Measurements from ENCODE around the gene ARL3. TPM values are rescaled to one million over a fixed set of nuclear protein-coding genes. Genes with fewer than 3 reads are reported as not detected.
"Not testable (repeated sequence)": the region's sequence is repeated elsewhere in the genome, so short reads cannot be mapped to it uniquely, and the experiment has no call there.

The ARL3 gene
- total RNA-seq, 2 experiments from 2014 or later, result 3.9 TPM

DNA sequence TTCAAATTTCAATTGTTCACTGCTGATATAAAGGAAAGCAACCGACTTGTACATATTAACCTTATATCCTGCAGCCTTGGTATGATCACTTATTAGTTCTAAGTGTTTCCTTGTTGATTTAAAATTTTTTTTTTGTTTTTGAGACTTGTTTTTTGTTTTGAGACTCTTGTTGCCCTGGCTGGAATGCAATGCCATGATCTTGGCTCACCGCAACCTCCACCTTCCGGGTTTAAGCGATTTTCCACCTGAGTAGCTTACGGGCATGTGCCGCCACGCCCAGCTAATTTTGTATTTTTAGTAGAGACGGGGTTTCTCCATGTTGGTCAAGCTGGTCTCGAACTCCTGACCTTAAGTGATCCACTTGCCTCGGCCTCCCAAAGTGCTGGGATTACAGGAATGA is 18.8 kb downstream of the ARL3 start:
- H3K4me3 Mint-ChIP-seq; H3K27me3 Mint-ChIP-seq (ENCODE audit: low read depth); H3K9me3 Mint-ChIP-seq; H3K27ac Mint-ChIP-seq; H3K4me1 Mint-ChIP-seq (ENCODE audit: low read depth); DNase-seq; intact Hi-C loops (cut with micrococcal nuclease); CTCF ChIA-PET: not testable (repeated sequence)
- H3K36me3 Mint-ChIP-seq (ENCODE audit: low read depth), result peaks cover 11% of the 10 kb centered on the region

- H3K36me3 Mint-ChIP-seq (ENCODE audit: low read depth), result peaks cover 2% of the 10 kb centered on the region
- no peak overlapping the region for H3K27ac Mint-ChIP-seq
- H3K9me3 Mint-ChIP-seq, result no peaks in the 10 kb centered on the region
- CTCF ChIA-PET, result interaction anchor here (0.6 to 0.9 kb wide), 2 partner anchors 16 to 138 kb away, joined by 3 to 4 read pairs; no protein-coding TSS in a partner anchor
- DNase-seq, result no peak
- no peak overlapping the region for H3K4me3 Mint-ChIP-seq
- no peaks in the 10 kb centered on the region for H3K4me1 Mint-ChIP-seq (ENCODE audit: low read depth)
- intact Hi-C loops (cut with micrococcal nuclease), result no loop called here
- H3K27me3 Mint-ChIP-seq (ENCODE audit: low read depth), result no peaks in the 10 kb centered on the region
Measured at GRCh38 chr10:102691285-102692066, 22.7 kb downstream of the ARL3 start.

- H3K9me3 Mint-ChIP-seq, result no peaks in the 10 kb centered on the region
- H3K4me3 Mint-ChIP-seq, result no peak overlapping the region
- H3K27ac Mint-ChIP-seq, result no peak overlapping the region
- intact Hi-C loops (cut with micrococcal nuclease), result no loop called here
- no peak for DNase-seq
- H3K27me3 Mint-ChIP-seq (ENCODE audit: low read depth), result no peaks in the 10 kb centered on the region
- no peaks in the 10 kb centered on the region for H3K36me3 Mint-ChIP-seq (ENCODE audit: low read depth)
- H3K4me1 Mint-ChIP-seq (ENCODE audit: low read depth), result peaks cover 13% of the 10 kb centered on the region
- CTCF ChIA-PET, result interaction anchor here (0.6 to 0.7 kb wide), 2 partner anchors 87 to 188 kb away, joined by 3 to 4 read pairs; no protein-coding TSS in a partner anchor
Measured at GRCh38 chr10:102683736-102684135, 30.5 kb downstream of the ARL3 start.

DNA sequence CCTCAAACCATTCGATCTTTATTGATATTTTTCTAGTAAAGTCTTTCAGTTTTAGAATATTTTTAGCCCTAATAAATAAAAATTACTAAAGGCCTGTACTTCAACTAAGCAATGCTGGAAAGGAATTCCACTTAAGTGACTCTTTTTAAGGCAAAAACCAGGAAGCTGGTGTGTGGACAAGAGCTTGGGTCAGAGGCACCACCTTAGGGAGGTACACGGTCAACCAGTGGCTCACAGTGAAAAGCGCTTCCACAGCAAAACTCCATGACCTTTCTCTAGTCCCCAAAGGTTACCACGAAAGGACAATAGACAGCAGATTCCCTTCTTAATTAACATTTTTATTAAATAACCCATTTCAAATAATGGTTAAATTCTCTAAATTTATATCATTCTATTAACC is 31.2 kb downstream of the ARL3 start:
- peaks cover 13% of the 10 kb centered on the region for H3K4me1 Mint-ChIP-seq (ENCODE audit: low read depth)
- no peak for DNase-seq
- no peak overlapping the region for H3K4me3 Mint-ChIP-seq
- no peaks in the 10 kb centered on the region for H3K9me3 Mint-ChIP-seq
- no peak overlapping the region for H3K27ac Mint-ChIP-seq
- CTCF ChIA-PET, result interaction anchor here (1.0 kb wide), 1 partner anchor 11 kb away, joined by 3 read pairs; no protein-coding TSS in a partner anchor
- intact Hi-C loops (cut with micrococcal nuclease), result no loop called here
- no peaks in the 10 kb centered on the region for H3K27me3 Mint-ChIP-seq (ENCODE audit: low read depth)
- H3K36me3 Mint-ChIP-seq (ENCODE audit: low read depth), result no peaks in the 10 kb centered on the region

DNA sequence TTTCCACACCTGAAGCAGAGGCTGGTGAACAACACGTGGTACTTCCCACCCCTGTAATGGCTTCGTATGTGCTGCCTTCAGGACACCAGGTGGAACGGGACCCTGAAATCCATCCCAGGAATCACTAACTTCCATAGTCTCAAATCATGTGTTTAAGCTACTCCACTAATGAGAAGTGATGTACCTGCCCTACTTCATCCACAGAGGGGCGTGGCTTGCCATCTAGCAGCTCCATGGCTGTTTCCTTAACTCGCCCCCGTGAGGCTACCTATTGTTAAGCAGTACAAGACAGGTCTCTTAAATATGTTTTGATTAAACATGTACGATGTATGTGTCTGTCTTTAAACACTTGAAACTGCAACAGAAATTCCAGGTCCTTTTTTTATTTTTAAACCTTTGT is 31.8 kb downstream of the ARL3 start:
- H3K36me3 Mint-ChIP-seq (ENCODE audit: low read depth), result no peaks in the 10 kb centered on the region
- H3K9me3 Mint-ChIP-seq, result no peaks in the 10 kb centered on the region
- DNase-seq, result peak; percentile 36
- intact Hi-C loops (cut with micrococcal nuclease), result no loop called here
- no peaks in the 10 kb centered on the region for H3K27me3 Mint-ChIP-seq (ENCODE audit: low read depth)
- peaks cover 13% of the 10 kb centered on the region for H3K4me1 Mint-ChIP-seq (ENCODE audit: low read depth)
- H3K4me3 Mint-ChIP-seq, result no peak overlapping the region
- CTCF ChIA-PET, result interaction anchor here (1.0 kb wide), 1 partner anchor 10 kb away, joined by 3 read pairs; no protein-coding TSS in a partner anchor
- H3K27ac Mint-ChIP-seq, result no peak overlapping the region

DNA sequence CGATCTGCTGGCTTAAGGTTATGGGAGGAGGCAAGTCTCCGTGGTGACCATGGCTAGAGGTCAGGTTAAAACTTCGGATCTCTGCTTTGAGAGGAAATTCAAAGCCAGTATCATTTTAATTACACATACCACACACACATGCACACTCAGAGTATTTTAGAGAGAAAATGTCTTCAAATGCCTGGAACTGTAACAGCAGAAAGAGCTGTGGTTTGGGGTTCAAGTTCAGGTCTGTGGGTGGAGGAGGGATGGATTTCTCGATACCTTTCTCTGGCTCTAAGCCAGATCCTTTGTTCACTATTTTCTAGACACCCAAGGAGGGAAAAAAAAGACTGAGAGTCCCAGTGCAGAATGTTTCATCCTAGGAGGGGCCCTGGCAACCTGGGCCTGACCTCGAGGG is 32.5 kb downstream of the ARL3 start:
- Mint-ChIP-seq H3K4me1 (ENCODE audit: low read depth) (peaks cover 15% of the 10 kb centered on the region), H3K36me3 (ENCODE audit: low read depth) (no peaks in the 10 kb centered on the region), H3K27ac (no peak overlapping the region), H3K27me3 (ENCODE audit: low read depth) (no peaks in the 10 kb centered on the region), H3K4me3 (no peak overlapping the region), H3K9me3 (no peaks in the 10 kb centered on the region)
- CTCF ChIA-PET, result interaction anchor here (1.0 kb wide), 1 partner anchor 9 kb away, joined by 3 read pairs; no protein-coding TSS in a partner anchor
- no peak for DNase-seq
- intact Hi-C loops (cut with micrococcal nuclease), result no loop called here

DNA sequence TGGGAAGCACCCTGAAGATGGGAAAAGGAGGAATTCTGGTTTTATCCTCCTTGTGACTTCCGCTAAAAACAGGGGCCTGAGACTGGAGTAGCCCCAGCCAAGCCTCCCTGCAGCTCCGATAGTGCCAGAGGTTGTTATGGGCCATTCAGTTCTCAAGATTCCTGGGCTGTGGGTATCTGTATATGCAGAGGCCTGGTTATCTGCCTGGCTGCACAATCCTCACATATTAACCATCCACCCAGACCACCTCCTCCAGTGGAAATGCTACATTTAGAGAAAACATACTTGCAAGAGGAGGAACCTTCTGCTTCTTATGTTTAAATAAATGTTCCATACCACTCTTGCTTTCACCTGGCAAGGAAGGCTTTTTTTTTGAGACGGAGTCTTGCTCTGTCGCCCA is 34.6 kb downstream of the ARL3 start:
- intact Hi-C loops (cut with micrococcal nuclease), result no loop called here
- H3K9me3 Mint-ChIP-seq, result no peaks in the 10 kb centered on the region
- H3K27me3 Mint-ChIP-seq (ENCODE audit: low read depth), result no peaks in the 10 kb centered on the region
- H3K27ac Mint-ChIP-seq, result no peak overlapping the region
- peaks cover 33% of the 10 kb centered on the region for H3K4me1 Mint-ChIP-seq (ENCODE audit: low read depth)
- CTCF ChIA-PET, result interaction anchor here (0.8 to 1.2 kb wide), 4 partner anchors 15 to 381 kb away, joined by 3 to 5 read pairs (median 3); no protein-coding TSS in a partner anchor
- no peaks in the 10 kb centered on the region for H3K36me3 Mint-ChIP-seq (ENCODE audit: low read depth)
- H3K4me3 Mint-ChIP-seq, result no peak overlapping the region
- DNase-seq, result no peak

DNA sequence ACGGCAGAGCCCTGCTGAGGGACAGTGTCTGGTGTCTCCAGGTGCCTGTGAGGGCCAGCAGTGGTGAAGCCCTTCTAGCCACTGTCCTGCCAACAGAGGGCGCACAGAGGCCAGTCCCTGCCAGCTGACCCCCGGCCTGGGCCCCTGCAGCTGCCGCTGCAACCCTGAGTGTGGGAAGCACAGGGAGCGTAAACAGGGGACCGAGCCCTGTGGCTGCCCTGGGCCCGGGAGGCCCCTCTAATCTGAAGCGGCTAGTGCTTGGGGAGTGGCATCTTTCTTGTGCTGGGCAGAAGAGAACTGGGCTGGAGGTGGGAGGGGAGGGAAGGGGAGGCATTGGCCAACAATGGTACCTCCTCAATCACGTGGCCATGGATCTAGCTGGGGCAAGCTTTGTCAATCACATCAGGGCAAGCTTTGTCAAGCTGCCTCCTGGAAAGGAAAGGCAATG is 35.3 kb downstream of the ARL3 start:
- DNase-seq, result no peak
- H3K9me3 Mint-ChIP-seq, result no peaks in the 10 kb centered on the region
- no peak overlapping the region for H3K27ac Mint-ChIP-seq
- intact Hi-C loops (cut with micrococcal nuclease), result no loop called here
- H3K36me3 Mint-ChIP-seq (ENCODE audit: low read depth), result no peaks in the 10 kb centered on the region
- CTCF ChIA-PET, result interaction anchor here (0.6 to 5.7 kb wide), 6 partner anchors 14 to 382 kb away, joined by 3 to 38 read pairs (median 4); partner anchors contain the start of genes ARL3 and SFXN2
- H3K4me3 Mint-ChIP-seq, result no peak overlapping the region
- peaks cover 41% of the 10 kb centered on the region for H3K4me1 Mint-ChIP-seq (ENCODE audit: low read depth)
- H3K27me3 Mint-ChIP-seq (ENCODE audit: low read depth), result no peaks in the 10 kb centered on the region

DNA sequence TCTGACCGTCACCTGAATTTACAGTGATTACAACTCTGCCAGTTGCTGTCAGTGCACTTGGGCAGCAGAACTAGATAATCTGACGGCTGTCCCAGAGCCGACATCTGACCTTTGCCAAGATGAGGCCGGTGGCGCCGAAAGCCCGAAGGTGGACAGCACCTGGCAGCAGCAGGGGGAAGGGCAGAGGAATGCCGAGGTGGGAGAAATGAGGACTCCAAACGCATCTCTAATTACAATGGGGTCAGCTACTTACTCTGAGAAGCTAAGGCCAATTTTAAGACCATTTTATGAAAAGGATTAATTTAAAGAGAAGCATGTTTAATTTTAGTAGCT is 36.2 kb downstream of the ARL3 start:
- DNase-seq, result no peak
- Mint-ChIP-seq H3K4me1 (ENCODE audit: low read depth) (peaks cover 49% of the 10 kb centered on the region), H3K4me3 (no peak overlapping the region), H3K27ac (no peak overlapping the region), H3K36me3 (ENCODE audit: low read depth) (no peaks in the 10 kb centered on the region), H3K9me3 (no peaks in the 10 kb centered on the region), H3K27me3 (ENCODE audit: low read depth) (no peaks in the 10 kb centered on the region)
- intact Hi-C loops (cut with micrococcal nuclease), result no loop called here
- CTCF ChIA-PET, result interaction anchor here (0.7 to 5.7 kb wide), 3 partner anchors 12 to 75 kb away, joined by 3 to 38 read pairs (median 3); partner anchors contain the start of genes ARL3 and SFXN2

DNA sequence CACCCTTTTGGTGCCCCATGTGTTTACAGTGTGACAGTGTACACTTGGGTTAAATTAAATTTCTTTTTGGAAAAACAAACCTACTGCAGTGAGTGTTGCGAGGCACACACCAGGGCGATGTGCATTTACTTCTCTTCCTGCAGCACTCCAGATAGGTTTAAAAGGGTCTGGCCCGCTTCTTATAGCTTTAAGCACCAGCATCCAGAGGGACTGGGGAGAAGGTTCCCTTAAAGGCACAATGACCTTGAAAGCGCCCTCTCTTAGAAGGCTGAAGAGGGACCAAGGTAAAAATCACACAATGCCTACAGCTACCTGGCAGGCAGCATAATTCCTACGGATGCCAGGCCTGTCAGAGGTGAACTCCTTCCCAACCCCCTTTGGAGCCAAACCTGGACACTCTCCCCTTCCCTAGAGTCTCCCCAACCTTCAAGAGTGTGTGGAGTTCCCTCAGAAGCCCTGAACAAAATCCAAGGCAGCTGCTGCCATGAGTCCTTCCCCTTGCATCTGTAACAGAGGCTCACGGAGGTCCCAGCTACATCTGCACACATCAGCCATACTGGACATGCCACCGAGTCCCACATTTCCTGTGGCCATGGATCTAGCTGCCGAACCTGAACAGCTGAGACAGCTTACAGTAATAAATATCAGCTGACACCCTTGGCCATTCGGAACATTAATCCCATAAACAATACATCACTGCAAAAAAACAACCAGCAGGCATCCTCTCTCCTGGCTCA is 36.7 kb downstream of the ARL3 start:
- no peak overlapping the region for H3K27ac Mint-ChIP-seq
- DNase-seq, result no peak
- H3K9me3 Mint-ChIP-seq, result no peaks in the 10 kb centered on the region
- no peak overlapping the region for H3K4me3 Mint-ChIP-seq
- intact Hi-C loops (cut with micrococcal nuclease), result no loop called here
- peaks cover 48% of the 10 kb centered on the region for H3K4me1 Mint-ChIP-seq (ENCODE audit: low read depth)
- no peaks in the 10 kb centered on the region for H3K27me3 Mint-ChIP-seq (ENCODE audit: low read depth)
- CTCF ChIA-PET, result interaction anchor here (0.7 to 5.7 kb wide), 4 partner anchors 11 to 75 kb away, joined by 3 to 38 read pairs (median 3); partner anchors contain the start of genes ARL3 and SFXN2
- no peaks in the 10 kb centered on the region for H3K36me3 Mint-ChIP-seq (ENCODE audit: low read depth)

DNA sequence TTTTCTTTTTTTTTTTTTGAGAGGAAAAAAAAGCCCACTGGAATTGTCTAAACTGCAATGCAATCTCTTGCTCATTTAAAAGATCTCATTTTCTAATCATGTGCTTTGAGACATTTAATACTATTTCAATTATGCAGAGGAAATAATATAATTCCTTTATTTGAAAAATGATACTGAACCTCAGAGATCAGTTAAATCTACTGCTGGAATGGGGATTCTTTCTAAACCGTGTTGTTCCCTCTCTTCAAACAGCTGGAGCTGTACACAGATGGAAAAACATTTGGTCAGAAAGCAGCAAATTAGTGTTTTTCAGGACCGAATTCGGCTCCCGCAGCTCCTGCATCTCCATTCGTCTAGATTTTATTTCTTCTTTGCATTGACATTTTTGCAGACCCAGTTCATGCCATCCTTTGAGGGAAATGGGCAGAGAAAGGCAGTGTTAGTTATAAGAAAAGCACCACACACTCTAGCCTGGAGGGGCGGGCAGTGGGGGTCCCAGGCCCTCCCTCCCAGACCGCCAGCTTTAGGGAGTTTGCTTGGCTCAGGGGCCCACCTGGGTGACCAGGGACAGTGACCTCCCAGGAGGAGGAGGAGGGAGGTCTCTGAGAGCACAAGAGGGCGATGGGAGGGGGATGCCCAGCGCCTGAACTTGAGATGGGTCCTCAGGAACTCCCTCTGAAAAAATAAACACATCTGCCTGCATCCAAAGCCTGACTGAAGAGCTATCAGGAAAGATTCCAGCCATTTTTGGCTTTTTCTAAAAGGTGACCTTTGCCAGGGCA is 37.5 kb downstream of the ARL3 start:
- no peak for DNase-seq
- CTCF ChIA-PET, result interaction anchor here (0.6 to 5.7 kb wide), 7 partner anchors 10 to 190 kb away, joined by 3 to 38 read pairs (median 4); partner anchors contain the start of genes ARL3 and SFXN2
- Mint-ChIP-seq H3K4me1 (ENCODE audit: low read depth) (peaks cover 40% of the 10 kb centered on the region), H3K27ac (no peak overlapping the region), H3K27me3 (ENCODE audit: low read depth) (no peaks in the 10 kb centered on the region), H3K36me3 (ENCODE audit: low read depth) (no peaks in the 10 kb centered on the region), H3K9me3 (no peaks in the 10 kb centered on the region), H3K4me3 (no peak overlapping the region)
- intact Hi-C loops (cut with micrococcal nuclease), result no loop called here
